HG03558 (cell line): ENCODE measurements around the gene TNMD.

Source experiments
- ATAC-seq: cut with Tn5 transposase; IDR thresholded peaks from one replicate; pipeline ENCODE4 v1.9.1; 2021; ENCODE audit warnings: moderate number of reproducible peaks; ENCODE audit not compliant: unreplicated experiment; ENCODE audit errors: extremely low read depth

TNMD gene

GRCh38 chrX:100643956-100644860 lies 59.5 kb downstream of the TNMD start, which contains the start of gene SRPX2:
Gene SRPX2, plus strand, starts transcription at chrX:100644199. Its CDS starts 2,124 bp downstream, at chrX:100646323.
- ATAC-seq = peak; percentile 75

DNA sequence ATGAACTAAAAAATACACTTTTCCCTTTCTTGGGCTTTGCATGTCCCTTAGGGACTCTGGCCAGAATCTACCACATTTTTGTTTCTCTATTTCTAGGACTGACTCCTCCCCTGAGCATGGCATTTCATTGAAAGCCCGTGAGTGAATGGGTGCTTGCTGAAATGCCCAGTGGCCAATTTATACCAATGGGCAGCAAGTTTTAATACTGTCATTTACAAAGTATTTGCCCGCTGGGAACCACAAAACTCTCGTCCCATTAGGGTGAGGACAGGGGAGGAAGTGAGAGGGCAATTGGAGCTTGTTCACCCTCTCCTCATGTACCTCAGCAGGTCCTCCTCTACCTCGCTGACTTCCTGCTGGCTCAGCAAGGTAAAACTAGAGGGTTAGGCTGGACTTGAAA lies 60.4 kb downstream of the TNMD start:
- no peak for ATAC-seq

- no peak for ATAC-seq
Measured at GRCh38 chrX:100647095-100647494, 62.4 kb downstream of the TNMD start.

DNA sequence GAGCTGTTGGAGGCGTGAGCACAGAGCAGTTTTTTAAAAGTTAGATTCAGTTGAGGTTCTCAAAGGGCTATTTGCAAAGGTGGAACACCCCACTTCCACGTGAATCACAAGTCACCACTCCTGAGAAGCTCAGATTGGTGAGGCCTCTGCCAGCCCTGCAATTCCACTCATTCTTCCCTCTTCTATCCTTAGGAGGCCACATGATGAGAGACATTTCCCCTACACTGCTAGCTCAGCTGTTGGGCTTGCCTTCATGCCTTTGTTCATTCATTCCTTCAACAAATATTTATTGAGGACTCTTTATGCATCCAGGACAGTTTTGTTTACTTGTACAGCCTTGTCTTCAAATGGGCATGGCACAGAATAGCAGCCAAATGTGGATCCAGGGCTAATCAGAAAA lies 63.0 kb downstream of the TNMD start:
- ATAC-seq = no peak

DNA sequence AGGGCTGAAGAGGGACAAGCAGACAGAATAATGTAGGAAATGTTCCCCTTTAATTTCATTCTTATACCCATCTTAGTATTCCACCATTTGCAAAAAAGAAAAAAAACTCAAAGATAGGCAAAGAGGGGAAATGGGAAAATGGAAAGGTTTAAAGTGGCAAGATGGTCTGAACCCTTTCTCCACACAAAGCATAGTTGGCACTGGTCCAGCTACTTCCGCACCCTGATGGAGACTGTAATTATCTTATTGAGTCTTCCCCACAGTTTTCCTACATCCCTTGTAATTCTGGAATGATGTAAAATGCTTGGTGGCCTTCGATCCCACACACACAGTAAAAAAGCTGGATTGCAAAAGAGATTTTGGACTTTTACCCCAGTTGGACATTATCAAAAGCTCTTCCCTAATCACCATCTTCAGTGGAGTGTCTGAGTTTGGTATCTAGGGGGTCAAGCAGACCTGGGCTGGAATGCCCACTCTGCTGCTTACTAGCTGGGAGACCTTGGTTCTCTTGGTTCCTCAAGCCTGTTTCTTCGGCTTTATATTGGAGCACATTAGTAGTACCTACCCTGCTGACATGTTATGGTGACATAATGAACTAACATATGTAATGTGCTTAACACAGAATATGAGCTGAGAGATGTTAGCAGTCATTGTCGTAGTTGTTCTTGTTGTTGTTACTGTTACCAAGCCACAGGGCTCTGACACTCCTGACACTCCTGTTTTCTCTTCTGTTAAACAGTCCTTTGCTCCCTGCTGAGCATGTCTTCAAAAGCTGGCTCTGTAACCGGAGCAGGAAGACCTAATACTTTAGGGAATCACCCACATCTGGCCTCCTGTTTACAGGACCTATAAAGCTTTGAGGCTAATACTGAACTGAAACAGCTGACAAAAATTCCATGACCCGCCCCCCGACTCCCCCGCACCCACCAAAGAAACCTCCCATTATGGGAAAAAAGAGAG lies 64.0 kb downstream of the TNMD start:
- no peak for ATAC-seq
